Measurements from ENCODE around the gene ADGRF3.
"Not testable (repeated sequence)": the region's sequence is repeated elsewhere in the genome, so short reads cannot be mapped to it uniquely, and the experiment has no call there.

Gene ADGRF3

DNA sequence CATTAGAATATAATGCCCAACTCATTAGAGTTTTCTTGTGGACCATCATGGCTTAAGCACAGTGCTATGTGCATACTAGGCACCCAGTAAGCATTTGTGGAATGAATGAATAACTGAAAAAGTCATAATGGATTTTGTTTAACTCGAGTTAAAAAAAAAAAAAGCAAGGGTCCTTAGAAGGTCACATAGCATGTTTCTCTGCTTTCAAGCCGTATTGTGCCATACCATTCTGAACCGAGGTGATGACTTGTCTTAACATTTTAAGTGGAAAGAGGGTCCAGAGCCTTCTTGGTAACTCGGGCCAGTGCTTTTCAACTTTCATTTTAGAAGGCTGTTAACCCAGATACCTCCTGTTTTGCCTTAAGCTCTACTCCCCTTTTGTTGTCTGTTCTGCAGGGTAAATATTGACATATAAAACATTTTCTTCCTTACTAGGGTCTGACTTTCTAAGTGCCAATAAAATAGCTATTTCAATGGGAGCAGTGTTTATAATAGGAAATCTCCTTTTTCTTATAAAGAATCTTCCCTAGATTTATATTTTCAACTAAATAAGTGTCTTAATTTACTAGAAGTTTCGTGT lies 787 bp upstream of the ADGRF3 start:
- DNase-seq = no peak

DNA sequence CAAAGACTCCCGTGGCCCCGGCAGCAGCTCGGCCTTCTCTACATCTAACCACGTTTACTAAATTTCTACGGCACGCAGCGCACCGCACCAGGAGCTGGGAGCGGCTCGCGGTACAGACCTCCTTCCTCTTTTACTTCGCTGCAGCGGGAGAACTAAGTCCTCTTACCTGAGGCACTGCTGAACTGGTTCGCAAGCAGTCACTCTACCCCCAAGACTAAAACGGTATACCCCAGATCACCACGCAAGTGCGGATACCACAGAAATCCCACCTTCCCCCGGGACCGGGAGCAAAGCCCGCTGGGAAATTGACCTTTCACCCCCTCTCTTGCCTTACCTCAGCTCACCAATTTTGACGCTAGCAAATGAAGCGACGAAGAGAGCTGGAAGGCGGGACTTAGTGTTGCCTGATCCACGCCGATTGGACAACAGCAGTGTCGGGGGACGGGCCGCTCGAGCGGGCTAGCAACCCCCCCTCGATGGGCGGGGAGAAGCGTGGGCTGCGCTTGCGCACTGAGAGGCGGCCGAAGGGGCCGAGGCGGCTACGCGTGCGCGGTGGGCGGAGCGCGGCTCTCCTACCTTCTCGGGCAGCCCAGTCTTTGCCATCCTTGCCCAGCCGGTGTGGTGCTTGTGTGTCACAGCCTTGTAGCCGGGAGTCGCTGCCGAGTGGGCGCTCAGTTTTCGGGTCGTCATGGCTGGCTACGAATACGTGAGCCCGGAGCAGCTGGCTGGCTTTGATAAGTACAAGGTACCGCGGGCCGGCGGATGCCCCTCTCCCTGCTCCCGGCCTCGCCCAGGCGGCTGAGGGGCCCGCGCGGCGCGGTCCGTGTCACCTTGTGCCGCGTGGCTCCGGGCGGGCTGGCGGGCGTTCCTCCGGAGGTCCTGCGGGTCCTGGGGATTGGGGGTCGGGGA lies 790 bp downstream of the ADGRF3 start, which contains the start of gene SELENOI:
SELENOI (plus strand) TSS at position 599 of the 909 bp plus-strand sequence; CDS start at position 689, 90 bp downstream.
- DNase-seq = peak; percentile 99

DNA sequence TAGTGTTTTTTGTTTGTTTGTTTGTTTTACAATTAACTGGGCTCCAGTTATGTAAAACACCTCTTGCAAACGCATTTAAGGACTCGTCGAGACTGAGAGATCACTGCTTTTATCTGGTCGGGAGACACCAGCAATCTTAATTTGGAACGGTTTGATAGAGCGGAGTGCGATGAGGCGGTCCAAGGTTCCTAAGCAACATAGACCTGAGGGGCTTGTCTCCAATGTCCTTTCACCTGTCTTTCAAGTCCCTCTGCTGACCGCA lies 1.4 kb downstream of the ADGRF3 start:
- DNase-seq = no peak

DNA sequence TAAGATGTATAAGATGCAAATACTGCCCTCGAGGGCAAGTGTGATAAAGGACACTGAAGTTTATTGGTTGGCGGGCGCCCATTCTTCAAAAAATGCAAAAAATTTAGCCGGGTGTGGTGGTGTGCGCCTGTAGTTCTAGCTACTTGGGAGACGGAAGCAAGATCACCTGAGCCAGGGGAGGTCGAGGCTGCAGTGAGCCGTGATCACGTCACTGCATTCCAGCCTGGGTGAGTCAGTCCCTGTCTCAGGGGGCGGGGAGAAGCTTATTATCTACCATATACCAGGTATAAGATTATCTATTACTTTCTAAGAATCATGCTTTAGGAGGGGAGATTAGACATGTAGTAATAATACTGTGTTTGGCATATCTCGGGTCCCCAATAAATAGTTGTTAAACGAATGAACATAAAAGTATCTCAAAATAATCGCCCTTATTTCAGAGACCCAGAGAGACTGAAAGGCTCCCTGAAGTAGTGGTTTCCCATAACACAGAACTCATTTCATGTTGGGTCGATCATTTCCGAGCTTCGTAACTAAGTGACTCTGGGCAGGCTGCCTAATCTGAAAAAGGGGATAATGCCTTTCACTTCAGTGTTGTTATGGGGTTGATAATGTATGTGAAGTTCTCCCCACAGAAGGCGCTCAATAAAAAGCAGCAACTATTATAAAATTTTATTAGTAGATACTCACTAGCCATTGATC lies 1.9 kb downstream of the ADGRF3 start:
- no peak for DNase-seq

GRCh38 chr2:26340831-26341230 lies 5.8 kb downstream of the ADGRF3 start:
- no peak for DNase-seq

DNA sequence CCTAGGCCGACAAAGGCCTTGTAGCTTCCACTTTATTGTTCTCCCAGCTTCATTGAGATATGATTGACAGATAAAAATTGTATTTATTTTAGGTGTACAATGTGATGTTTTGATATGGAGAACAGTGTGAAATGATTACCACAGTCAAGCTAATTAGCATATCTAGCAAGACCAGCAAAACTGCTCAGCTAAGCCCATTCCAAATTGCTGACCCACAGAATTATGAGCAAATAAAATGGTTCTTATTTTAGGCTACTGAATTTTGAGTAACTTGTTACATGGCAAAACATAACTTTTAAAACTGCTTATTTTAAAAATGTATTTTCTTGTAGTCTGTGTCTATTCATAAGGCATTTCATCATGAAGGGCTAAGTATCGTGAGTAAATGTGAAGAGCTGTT lies 9.3 kb downstream of the ADGRF3 start:
- no peak for DNase-seq

- no peak for DNase-seq
Observed at GRCh38 chr2:26336719-26337118, 9.9 kb downstream of the ADGRF3 start.

- DNase-seq = no peak
Observed at GRCh38 chr2:26335231-26335630, 11.4 kb downstream of the ADGRF3 start.

DNA sequence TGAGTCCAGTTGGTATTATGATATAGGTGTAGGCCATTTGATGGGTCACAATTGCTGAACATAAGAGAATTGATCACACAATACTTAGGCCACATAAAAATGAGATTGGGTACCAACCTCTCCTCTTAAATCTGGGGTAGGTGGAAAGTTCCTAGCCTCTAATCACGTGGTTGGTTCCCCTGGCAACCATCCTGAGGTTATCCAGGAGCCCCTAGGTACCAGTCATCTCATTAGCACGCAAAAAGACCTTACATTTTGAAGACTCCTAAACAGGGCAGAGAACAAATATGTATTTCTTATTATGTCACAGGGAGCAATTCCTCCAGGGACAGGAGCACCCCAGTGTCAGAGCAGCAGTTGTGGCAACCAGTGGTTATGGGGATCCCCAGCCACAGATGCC lies 13.3 kb downstream of the ADGRF3 start:
- no peak for DNase-seq

DNA sequence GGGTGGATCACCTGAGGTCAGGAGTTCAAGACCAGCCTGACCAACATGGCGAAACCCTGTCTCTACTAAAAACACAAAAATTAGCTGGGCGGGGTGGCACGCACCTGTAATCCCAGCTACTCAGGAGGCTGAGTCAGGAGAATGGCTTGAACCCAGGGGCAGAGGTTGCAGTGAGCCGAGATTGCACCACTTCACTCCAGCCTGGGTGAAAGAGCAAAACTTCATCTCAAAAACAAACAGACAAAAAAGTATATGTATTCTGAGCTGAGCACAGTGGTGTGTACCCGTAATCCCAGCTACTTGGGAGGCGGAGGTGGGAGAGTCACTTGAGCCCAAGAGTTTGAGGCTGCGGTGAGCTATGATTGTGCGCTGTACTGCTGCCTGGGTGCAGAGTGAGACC lies 15.3 kb downstream of the ADGRF3 start:
- DNase-seq = not testable (repeated sequence)

- no peak for DNase-seq
Observed at GRCh38 chr2:26330604-26331003, 16.0 kb downstream of the ADGRF3 start.

GRCh38 chr2:26330114-26330549 lies 16.5 kb downstream of the ADGRF3 start:
- peak; percentile 89 for DNase-seq

DNA sequence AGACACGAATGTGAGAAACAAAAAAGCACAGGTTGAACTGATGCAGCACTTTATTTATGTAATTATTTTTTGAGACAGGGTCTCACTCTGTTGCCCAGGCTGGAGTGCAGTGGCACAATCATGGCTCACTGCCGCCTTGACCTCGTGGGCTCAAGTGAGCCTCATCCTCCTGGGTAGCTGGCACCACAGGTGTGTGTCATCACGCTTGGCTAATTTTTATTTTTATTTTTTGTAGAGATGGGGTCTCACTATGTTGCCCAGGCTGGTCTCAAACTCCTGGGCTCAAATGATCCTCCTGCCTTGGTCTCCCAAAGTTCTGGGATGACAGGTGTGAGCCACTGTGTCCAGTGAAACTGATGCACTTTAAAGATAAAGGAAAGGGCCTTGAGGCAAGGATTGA lies 17.5 kb downstream of the ADGRF3 start:
- DNase-seq = not testable (repeated sequence)

- no peak for DNase-seq
Observed at GRCh38 chr2:26327291-26328272, 19.0 kb downstream of the ADGRF3 start.

DNA sequence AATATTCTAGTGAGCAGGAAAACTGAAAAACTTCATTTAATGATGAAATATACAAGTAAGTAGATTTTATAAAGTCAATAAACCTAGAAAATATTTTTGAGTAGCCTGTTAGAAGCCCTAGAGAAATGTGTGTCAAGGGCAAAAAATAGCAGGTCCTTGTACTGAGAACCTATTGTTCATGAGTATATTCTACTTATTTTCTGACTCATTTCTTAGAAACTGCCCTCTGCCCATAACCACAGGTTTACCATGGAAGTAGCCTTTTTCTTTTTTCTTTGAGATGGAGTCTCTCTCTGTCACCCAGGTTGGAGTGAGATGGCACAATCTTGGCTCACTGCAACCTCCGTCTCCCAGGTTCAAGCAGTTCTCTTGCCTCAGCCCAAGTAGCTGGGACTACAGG lies 20.1 kb downstream of the ADGRF3 start:
- DNase-seq = no peak

- DNase-seq = no peak
Observed at GRCh38 chr2:26325851-26326250, 20.7 kb downstream of the ADGRF3 start.

GRCh38 chr2:26324903-26325302 lies 21.7 kb downstream of the ADGRF3 start:
- DNase-seq = no peak

GRCh38 chr2:26324479-26324878 lies 22.1 kb downstream of the ADGRF3 start:
- not testable (repeated sequence) for DNase-seq

DNA sequence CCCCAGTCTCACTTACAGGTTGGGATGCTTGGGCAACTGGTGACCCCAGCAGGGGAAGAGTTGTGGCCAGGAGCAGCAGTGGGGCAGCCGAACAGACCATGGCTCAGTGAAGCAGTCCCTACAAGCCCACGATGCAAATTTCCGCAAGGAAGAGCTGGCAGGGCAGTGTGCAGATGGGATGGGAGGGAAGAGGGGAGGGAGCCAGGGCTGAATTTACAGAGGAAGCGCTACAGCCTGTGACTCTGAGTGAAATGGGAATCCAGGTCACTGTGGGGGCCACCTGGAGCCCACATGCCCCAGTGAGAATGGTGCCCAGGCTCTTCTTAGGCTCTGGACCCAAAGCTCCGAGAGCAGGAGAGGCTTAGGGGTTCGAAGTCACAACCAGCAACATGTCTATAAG lies 27.6 kb downstream of the ADGRF3 start:
- no peak for DNase-seq

- DNase-seq = no peak
Observed at GRCh38 chr2:26317377-26318105, 29.0 kb downstream of the ADGRF3 start.

DNA sequence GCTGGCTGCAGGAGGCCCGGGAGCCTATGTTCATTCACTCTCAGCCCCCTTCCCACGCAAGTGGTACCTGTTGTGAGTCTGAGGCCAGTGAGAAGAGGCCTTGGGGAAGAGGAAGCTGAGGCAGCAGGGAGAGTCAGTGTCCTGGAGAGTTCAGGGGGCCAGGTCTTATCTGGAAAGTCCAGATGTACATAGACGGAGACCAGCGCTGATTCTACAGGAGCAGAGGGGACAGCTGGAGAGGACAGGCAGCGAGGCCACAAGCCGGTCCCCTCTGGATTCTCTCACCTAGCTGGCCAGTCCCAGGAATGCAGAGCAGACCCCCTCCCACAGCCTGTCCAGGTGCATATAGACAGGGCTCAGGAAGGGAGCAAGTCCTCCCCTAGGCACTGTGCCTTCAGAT lies 29.7 kb downstream of the ADGRF3 start:
- no peak for DNase-seq

DNA sequence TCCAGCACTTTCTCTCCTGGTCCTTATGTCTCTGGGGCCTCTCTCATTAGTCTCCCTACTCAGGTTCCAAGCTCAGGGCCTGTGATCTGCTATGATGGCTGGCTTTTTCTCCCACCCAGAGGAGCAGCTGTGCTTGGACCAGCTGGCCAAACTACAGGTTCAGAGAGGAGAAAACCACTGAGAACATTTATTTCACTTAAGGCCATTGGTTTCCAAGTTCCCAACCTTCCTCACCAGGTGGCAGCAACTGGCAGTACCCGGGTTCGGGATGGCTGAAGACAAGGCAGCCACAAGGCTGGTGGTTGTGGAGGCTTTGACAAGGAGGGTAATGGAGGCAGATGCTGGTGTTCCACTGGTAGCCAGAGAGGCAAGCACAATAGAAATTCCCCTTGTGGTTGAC lies 30.5 kb downstream of the ADGRF3 start:
- DNase-seq = no peak

Data from activated CD8-positive, alpha-beta memory T cell treated with anti-CD3 and anti-CD28 coated beads, Interleukin-2, amount 50 U/mL, for 48 hours (primary cell).